ENCODE results near the gene DGCR6.
"Not testable (repeated sequence)": the region's sequence is repeated elsewhere in the genome, so short reads cannot be mapped to it uniquely, and the experiment has no call there.

Gene DGCR6

GRCh38 chr22:18927020-18927419 lies 20.9 kb downstream of the DGCR6 start:
- DNase-seq = no peak
- H3K9me3 Mint-ChIP-seq = no peaks in the 10 kb centered on the region
- H3K4me1 Mint-ChIP-seq = no peaks in the 10 kb centered on the region
- H3K27ac Mint-ChIP-seq = no peak overlapping the region
- H3K4me3 Mint-ChIP-seq = no peak overlapping the region
- no peaks in the 10 kb centered on the region for H3K36me3 Mint-ChIP-seq (ENCODE audit: low read depth)
- TF ChIP-seq, protein P1, sequence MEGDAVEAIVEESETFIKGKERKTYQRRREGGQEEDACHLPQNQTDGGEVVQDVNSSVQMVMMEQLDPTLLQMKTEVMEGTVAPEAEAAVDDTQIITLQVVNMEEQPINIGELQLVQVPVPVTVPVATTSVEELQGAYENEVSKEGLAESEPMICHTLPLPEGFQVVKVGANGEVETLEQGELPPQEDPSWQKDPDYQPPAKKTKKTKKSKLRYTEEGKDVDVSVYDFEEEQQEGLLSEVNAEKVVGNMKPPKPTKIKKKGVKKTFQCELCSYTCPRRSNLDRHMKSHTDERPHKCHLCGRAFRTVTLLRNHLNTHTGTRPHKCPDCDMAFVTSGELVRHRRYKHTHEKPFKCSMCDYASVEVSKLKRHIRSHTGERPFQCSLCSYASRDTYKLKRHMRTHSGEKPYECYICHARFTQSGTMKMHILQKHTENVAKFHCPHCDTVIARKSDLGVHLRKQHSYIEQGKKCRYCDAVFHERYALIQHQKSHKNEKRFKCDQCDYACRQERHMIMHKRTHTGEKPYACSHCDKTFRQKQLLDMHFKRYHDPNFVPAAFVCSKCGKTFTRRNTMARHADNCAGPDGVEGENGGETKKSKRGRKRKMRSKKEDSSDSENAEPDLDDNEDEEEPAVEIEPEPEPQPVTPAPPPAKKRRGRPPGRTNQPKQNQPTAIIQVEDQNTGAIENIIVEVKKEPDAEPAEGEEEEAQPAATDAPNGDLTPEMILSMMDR (IDR thresholded peaks at IDR 0.05) = no peak
- no peaks in the 10 kb centered on the region for H3K27me3 Mint-ChIP-seq (ENCODE audit: low read depth, poor library complexity)

DNA sequence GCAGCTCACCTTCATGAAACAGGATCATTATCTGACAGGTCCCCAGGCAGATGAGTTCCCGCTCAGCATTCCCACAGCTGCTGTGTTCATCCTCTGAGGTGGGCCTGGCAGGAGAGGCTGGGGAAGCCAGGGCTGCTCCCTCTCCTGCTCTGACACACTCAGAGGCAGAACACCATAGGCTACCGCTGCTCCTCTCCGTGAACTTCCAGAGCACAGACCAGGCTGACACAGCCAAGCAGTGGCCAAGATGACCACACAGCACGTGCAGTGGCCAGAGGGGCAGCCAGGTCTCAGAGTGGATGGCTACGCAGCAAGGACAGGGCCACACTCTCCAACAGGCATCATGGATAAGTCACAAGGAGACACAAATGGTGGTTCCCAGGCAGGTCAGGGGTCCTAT lies 21.5 kb downstream of the DGCR6 start:
- no peak for DNase-seq
- Mint-ChIP-seq H3K4me1 (no peaks in the 10 kb centered on the region), H3K9me3 (no peaks in the 10 kb centered on the region), H3K36me3 (ENCODE audit: low read depth) (no peaks in the 10 kb centered on the region), H3K4me3 (no peak overlapping the region), H3K27ac (no peak overlapping the region), H3K27me3 (ENCODE audit: low read depth, poor library complexity) (no peaks in the 10 kb centered on the region)
- TF ChIP-seq, protein P1 (IDR thresholded peaks at IDR 0.05) = no peak

- Mint-ChIP-seq H3K9me3 (no peaks in the 10 kb centered on the region), H3K27me3 (ENCODE audit: low read depth, poor library complexity) (no peaks in the 10 kb centered on the region), H3K27ac (no peak overlapping the region), H3K4me3 (no peak overlapping the region), H3K4me1 (no peaks in the 10 kb centered on the region), H3K36me3 (ENCODE audit: low read depth) (no peaks in the 10 kb centered on the region)
- DNase-seq = no peak
- TF ChIP-seq, protein P1 (IDR thresholded peaks at IDR 0.05) = no peak
These were observed 23.3 kb downstream of the DGCR6 start for GRCh38 chr22:18929459-18929858.

- no peaks in the 10 kb centered on the region for H3K36me3 Mint-ChIP-seq (ENCODE audit: low read depth)
- TF ChIP-seq, protein P1 (IDR thresholded peaks at IDR 0.05) = no peak
- no peak for DNase-seq
- H3K27me3 Mint-ChIP-seq (ENCODE audit: low read depth, poor library complexity) = no peaks in the 10 kb centered on the region
- no peaks in the 10 kb centered on the region for H3K9me3 Mint-ChIP-seq
- no peaks in the 10 kb centered on the region for H3K4me1 Mint-ChIP-seq
- H3K4me3 Mint-ChIP-seq = no peak overlapping the region
- no peak overlapping the region for H3K27ac Mint-ChIP-seq
These were observed 26.0 kb downstream of the DGCR6 start for GRCh38 chr22:18931905-18932652.

DNA sequence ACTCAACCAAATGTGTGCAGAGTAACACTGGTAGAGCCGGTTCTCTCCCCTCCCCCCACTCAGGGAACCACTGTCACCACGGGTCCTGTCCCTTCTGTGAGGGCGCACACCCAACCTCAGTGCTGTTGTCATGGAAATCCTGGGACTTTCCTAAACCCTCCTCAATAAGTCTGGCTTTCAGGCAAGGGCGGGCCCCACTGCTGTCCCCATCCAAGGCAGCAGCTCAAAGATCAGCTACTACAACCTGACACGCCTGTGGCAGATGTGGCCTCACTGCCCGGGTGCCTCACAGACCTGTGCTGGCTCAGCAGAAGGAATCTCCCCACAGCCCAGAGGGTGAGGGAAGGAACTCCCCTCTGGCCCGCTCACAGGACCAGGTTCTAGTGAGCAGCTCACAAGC lies 27.8 kb downstream of the DGCR6 start:
- no peak overlapping the region for H3K27ac Mint-ChIP-seq
- H3K27me3 Mint-ChIP-seq (ENCODE audit: low read depth, poor library complexity) = peaks cover 3% of the 10 kb centered on the region
- no peak overlapping the region for H3K4me3 Mint-ChIP-seq
- no peak for DNase-seq
- TF ChIP-seq, protein P1 (IDR thresholded peaks at IDR 0.05) = no peak
- H3K36me3 Mint-ChIP-seq (ENCODE audit: low read depth) = no peaks in the 10 kb centered on the region
- no peaks in the 10 kb centered on the region for H3K4me1 Mint-ChIP-seq
- no peaks in the 10 kb centered on the region for H3K9me3 Mint-ChIP-seq

- not testable (repeated sequence) for H3K27me3 Mint-ChIP-seq (ENCODE audit: low read depth, poor library complexity); DNase-seq; H3K9me3 Mint-ChIP-seq; H3K4me3 Mint-ChIP-seq; H3K36me3 Mint-ChIP-seq (ENCODE audit: low read depth); H3K4me1 Mint-ChIP-seq; H3K27ac Mint-ChIP-seq
These were observed 28.6 kb downstream of the DGCR6 start for GRCh38 chr22:18934688-18935087.

Measured in nephron progenitor cell (in vitro differentiated cells).